Neuron (in vitro differentiated cells): Measurements from ENCODE around the gene PPP1R7.
A peak's percentile ranks its signal among the peaks of the same experiment; 100 is the strongest.

Experiments
- H2AFZ ChIP-seq: one replicate; pipeline ENCODE4 v1.6.1; 2013; ENCODE audit warnings: low read depth, mild to moderate bottlenecking, inconsistent platforms, low read length, moderate library complexity
- H3K27me3 ChIP-seq: one replicate; pipeline ENCODE4 v1.6.1; 2013; ENCODE audit warnings: low read length; ENCODE audit not compliant: insufficient read depth
- H3K36me3 ChIP-seq: one replicate; pipeline ENCODE4 v1.6.1; 2013; ENCODE audit warnings: low read length; ENCODE audit not compliant: insufficient read depth
- H3K4me1 ChIP-seq: one replicate; pipeline ENCODE4 v1.6.1; 2013; ENCODE audit warnings: low read length; ENCODE audit not compliant: insufficient read depth
- H3K4me3 ChIP-seq: 2 replicates; pipeline ENCODE4 v1.5.1; 2013; ENCODE audit warnings: mild to moderate bottlenecking, low read length, moderate library complexity
- H3K9me3 ChIP-seq: one replicate; pipeline ENCODE4 v1.6.1; 2013; ENCODE audit warnings: low read length

PPP1R7 gene

GRCh38 chr2:241150660-241151530, 628 bp downstream of the PPP1R7 start:
- H3K4me1 ChIP-seq, result peaks cover 14% of the 10 kb centered on the region
- peak overlapping the region; percentile 70 for H2AFZ ChIP-seq
- no peaks in the 10 kb centered on the region for H3K27me3 ChIP-seq
- H3K36me3 ChIP-seq, result peaks cover 4% of the 10 kb centered on the region
- no peaks in the 10 kb centered on the region for H3K9me3 ChIP-seq
- peak overlapping the region; percentile 68 for H3K4me3 ChIP-seq

- peaks cover 14% of the 10 kb centered on the region for H3K4me1 ChIP-seq
- H3K27me3 ChIP-seq, result no peaks in the 10 kb centered on the region
- no peak overlapping the region for H3K4me3 ChIP-seq
- H3K36me3 ChIP-seq, result peaks cover 4% of the 10 kb centered on the region
- no peaks in the 10 kb centered on the region for H3K9me3 ChIP-seq
- no peak overlapping the region for H2AFZ ChIP-seq
Observed at GRCh38 chr2:241151934-241152660, 1.8 kb downstream of the PPP1R7 start.

GRCh38 chr2:241153616-241154015, 3.3 kb downstream of the PPP1R7 start:
- H3K9me3 ChIP-seq, result no peaks in the 10 kb centered on the region
- H3K27me3 ChIP-seq, result no peaks in the 10 kb centered on the region
- H3K4me3 ChIP-seq, result no peak overlapping the region
- no peak overlapping the region for H2AFZ ChIP-seq
- H3K36me3 ChIP-seq, result peaks cover 14% of the 10 kb centered on the region
- H3K4me1 ChIP-seq, result peaks cover 7% of the 10 kb centered on the region

DNA sequence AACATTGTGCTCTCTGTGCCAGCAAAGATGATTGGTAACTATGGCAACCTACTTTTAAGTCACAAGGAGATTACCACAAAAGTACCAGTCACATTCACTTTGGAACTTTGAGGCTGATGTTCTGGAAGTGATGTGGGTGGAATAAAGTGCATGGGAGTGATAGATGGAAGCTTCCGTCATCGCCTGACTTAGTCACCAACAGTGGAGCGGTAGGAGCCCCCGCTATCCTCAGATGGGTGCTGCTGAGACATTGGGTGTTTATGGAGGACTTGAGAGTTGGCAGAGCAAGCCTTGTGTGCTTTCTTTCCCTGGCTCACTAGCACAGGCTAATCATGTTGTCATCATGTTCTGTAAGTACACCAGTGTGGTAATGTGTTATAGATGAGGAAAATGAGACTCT, 4.6 kb downstream of the PPP1R7 start:
- no peaks in the 10 kb centered on the region for H3K27me3 ChIP-seq
- H2AFZ ChIP-seq, result no peak overlapping the region
- H3K36me3 ChIP-seq, result peaks cover 25% of the 10 kb centered on the region
- H3K4me1 ChIP-seq, result peaks cover 7% of the 10 kb centered on the region
- H3K9me3 ChIP-seq, result no peaks in the 10 kb centered on the region
- no peak overlapping the region for H3K4me3 ChIP-seq

GRCh38 chr2:241155936-241156335, 5.7 kb downstream of the PPP1R7 start:
- no peaks in the 10 kb centered on the region for H3K27me3 ChIP-seq
- H2AFZ ChIP-seq, result no peak overlapping the region
- no peaks in the 10 kb centered on the region for H3K9me3 ChIP-seq
- peaks cover 4% of the 10 kb centered on the region for H3K4me1 ChIP-seq
- no peak overlapping the region for H3K4me3 ChIP-seq
- H3K36me3 ChIP-seq, result peaks cover 32% of the 10 kb centered on the region

DNA sequence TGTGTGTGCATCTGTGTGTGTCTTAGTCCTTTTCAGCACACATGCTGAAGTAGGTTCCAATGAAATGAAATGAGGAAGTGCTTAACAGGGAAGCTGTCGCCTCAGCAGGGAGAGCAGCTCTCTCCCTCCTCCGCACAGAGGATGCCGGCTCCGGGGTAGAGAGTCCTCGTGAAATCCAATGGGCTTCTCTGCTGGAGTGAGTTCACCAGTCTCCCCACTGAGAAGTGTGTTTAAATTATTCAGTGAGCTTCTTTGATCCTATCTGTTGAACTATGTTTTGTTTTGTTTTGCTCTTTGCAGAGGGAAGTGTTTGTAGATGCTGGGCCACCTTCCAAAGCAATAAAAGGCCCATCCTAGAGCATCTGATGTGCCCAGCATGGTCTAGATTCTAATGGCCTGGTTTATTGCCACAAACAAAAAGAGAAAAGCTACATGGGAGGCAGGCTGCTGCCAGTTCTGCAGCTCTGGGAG, 6.7 kb downstream of the PPP1R7 start:
- no peak overlapping the region for H3K4me3 ChIP-seq
- H2AFZ ChIP-seq, result no peak overlapping the region
- H3K4me1 ChIP-seq, result no peaks in the 10 kb centered on the region
- H3K36me3 ChIP-seq, result peaks cover 38% of the 10 kb centered on the region
- no peaks in the 10 kb centered on the region for H3K27me3 ChIP-seq
- H3K9me3 ChIP-seq, result no peaks in the 10 kb centered on the region

DNA sequence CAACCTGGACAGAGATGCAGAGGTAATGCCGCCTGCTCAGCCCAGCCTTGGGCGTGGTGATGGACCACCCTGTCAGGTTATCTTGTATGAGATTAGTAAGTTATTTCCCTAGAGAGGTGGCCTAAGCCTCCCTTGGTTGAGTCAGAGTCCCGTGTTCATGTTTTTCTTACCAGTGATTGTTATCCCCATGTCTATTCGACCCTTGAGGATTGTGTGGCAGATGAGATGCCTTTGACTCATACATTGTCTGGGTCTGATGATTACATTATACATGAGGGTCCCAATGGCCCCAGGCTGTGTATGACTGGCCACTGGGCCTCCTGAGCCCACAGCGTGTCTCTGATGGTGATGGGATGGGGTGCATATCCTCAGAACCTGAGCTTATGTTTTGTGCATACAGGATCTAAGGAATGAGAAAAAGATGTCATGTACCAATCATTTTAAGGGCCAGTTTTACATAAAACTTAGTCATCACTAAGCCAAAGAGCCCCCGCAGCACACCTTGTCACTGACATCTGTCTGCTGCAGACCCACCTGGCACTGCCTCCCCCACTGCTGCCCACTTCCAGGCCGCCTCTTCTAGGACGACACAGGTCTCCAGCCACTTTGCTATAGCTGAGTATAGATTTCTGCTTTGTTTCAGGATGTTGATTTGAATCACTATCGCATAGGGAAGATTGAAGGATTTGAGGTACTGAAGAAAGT, 7.7 kb downstream of the PPP1R7 start:
- Histone ChIP-seq H3K36me3 (peaks cover 44% of the 10 kb centered on the region), H3K9me3 (no peaks in the 10 kb centered on the region)

DNA sequence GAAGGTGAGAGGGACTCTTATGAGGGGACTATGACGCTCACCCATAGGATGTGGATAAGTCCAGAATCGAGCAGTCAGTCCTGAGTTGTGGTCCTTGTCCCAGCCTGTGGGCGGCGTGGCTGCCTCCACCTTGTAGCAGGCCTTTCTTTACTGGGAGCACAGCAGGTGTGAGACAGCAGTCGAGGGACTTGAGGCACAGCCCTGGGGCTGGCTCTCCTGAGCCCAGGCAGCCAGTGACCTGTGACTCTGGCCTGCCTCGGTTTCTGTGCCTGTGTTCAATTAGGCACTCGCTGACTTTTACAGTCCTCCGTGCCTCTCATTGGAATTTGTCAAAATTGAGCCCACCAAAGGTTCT, 8.3 kb downstream of the PPP1R7 start:
- Histone ChIP-seq H3K9me3 (no peaks in the 10 kb centered on the region), H2AFZ (no peak overlapping the region), H3K4me1 (no peaks in the 10 kb centered on the region), H3K27me3 (no peaks in the 10 kb centered on the region), H3K4me3 (no peak overlapping the region), H3K36me3 (peaks cover 45% of the 10 kb centered on the region)

More for the DNA sequence above, 7.7 kb downstream of the PPP1R7 start:
- no peaks in the 10 kb centered on the region for H3K27me3 ChIP-seq
- H3K4me1 ChIP-seq, result no peaks in the 10 kb centered on the region
- no peak overlapping the region for H3K4me3 ChIP-seq
- H2AFZ ChIP-seq, result no peak overlapping the region

GRCh38 chr2:241159116-241159515, 8.8 kb downstream of the PPP1R7 start:
- H3K9me3 ChIP-seq, result no peaks in the 10 kb centered on the region
- H3K4me1 ChIP-seq, result no peaks in the 10 kb centered on the region
- no peaks in the 10 kb centered on the region for H3K27me3 ChIP-seq
- no peak overlapping the region for H3K4me3 ChIP-seq
- peaks cover 50% of the 10 kb centered on the region for H3K36me3 ChIP-seq
- H2AFZ ChIP-seq, result no peak overlapping the region

DNA sequence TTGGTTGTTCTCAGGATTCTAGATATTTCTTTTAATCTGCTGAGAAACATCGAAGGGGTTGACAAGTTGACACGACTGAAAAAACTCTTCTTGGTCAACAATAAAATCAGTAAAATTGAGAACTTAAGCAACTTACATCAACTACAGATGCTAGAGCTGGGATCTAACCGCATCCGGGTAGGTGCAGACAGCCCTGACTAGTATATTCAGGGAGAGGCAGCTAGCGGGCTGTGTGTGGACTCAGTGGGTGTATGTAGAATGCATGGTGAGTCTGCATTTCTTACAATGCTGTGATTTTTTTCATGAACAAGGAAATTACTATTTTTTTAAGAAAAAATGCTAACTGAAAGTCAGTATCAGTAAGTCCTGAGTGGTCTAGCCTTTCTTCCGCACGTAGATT, 10.1 kb downstream of the PPP1R7 start:
- no peaks in the 10 kb centered on the region for H3K9me3 ChIP-seq
- H3K4me3 ChIP-seq, result no peak overlapping the region
- H3K4me1 ChIP-seq, result no peaks in the 10 kb centered on the region
- H3K27me3 ChIP-seq, result no peaks in the 10 kb centered on the region
- no peak overlapping the region for H2AFZ ChIP-seq
- peaks cover 57% of the 10 kb centered on the region for H3K36me3 ChIP-seq

DNA sequence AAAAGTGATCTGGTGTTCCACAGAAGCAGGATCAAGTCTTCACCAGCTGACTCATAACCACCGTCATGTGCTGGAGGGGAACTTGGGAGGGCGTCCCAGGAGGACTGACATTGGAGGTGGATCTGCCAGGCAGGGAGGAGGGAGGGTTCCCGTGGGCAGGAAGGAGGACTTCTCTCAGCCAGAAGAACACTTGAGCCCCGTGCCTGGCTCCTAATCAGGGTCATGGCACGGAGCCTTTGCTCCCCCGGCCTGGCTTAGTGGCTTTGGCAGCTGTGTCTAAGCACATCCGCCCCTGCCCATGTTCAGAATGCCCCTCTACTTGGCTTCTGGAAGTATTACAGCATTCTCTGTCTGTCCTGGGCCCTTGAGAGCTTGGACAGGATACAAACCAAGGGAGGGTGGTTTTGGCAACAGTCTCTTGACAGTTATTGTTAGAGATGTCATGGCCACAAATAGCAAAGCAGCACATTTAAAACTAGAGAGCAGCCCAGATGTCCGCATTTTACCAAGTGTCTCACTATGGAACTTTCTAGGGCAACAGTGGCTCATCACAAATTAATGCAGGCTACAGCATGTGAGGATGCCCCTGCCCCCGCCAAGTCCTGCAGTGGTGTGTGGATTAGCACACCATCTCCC, 11.5 kb downstream of the PPP1R7 start:
- no peak overlapping the region for H3K4me3 ChIP-seq
- no peak overlapping the region for H2AFZ ChIP-seq
- H3K27me3 ChIP-seq, result no peaks in the 10 kb centered on the region
- no peaks in the 10 kb centered on the region for H3K9me3 ChIP-seq
- H3K36me3 ChIP-seq, result peaks cover 67% of the 10 kb centered on the region
- H3K4me1 ChIP-seq, result no peaks in the 10 kb centered on the region

DNA sequence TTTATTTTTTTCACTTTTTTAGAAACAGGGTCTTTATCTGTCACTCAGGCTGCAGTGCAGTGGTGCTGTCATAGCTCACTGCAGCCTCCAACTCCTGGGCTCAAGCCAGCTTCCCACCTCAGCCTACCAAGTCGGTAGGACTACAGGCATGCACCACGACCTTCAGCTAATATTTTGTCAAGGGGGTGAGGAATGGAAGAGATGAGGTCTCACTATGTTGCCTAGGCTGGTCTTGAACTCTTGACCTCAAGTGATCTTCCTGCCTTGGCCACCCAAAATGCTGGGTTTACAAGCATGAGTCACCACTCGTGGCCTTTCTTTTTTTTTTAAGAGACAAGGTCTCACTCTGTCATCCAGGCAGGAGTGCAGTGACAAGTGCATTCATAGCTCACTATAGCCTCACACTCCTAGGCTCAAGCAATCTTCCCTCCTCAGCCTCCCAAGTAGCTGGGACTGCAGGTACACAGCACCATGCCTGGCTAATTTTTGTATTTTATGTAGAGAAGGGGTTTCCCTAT, 13.4 kb downstream of the PPP1R7 start:
- H2AFZ ChIP-seq, result no peak overlapping the region
- H3K36me3 ChIP-seq, result peaks cover 73% of the 10 kb centered on the region
- no peaks in the 10 kb centered on the region for H3K4me1 ChIP-seq
- H3K4me3 ChIP-seq, result no peak overlapping the region
- no peaks in the 10 kb centered on the region for H3K9me3 ChIP-seq
- H3K27me3 ChIP-seq, result no peaks in the 10 kb centered on the region
